H1 (cell line): ENCODE data around the gene GPC3. TPM values are rescaled to one million over a fixed set of nuclear protein-coding genes. Genes with fewer than 3 reads are reported as not detected.
A peak's percentile ranks its signal among the peaks of the same experiment; 100 is the strongest.

Experiments
- CTCF ChIA-PET: fragments of 300-600 bp; sonication (Branson Sonifier 250); formaldehyde crosslinking; loops from one replicate; lab custom pipeline; 2021; ENCODE audit not compliant: partially characterized antibody; lab: Charles Lee
- POLR2A ChIA-PET: fragments of 300-600 bp; sonication (Branson Sonifier 250); formaldehyde crosslinking; loops from one replicate; lab custom pipeline; 2021; ENCODE audit warnings: inconsistent platforms; ENCODE audit not compliant: partially characterized antibody; lab: Charles Lee
- DNase-seq, 2 experiments: peaks; one replicate each; pipeline versions ENCODE4 v3.0.0 to v3.0.0-alpha.2; 2010 to 2022; ENCODE audit warnings: low spot score in 2 of 2, low read depth in 1 of 2, mixed read lengths in 1 of 2
- FAIRE-seq: peaks from 2 replicates; lab custom pipeline; 2011; peaks lifted over from hg19 to GRCh38; lab: Jason Lieb, UNC
- H2AFZ ChIP-seq: 2 replicates; pipeline ENCODE4 v1.8.1; 2012; ENCODE audit warnings: low read length, inconsistent platforms
- H2AK5ac ChIP-seq: 2 replicates; pipeline ENCODE4 v1.6.1; 2013; ENCODE audit warnings: low read depth, low read length
- H2BK120ac ChIP-seq: replicated peaks from 2 replicates; pipeline ENCODE3; 2013; ENCODE audit warnings: low read depth, low read length, inconsistent platforms
- H2BK12ac ChIP-seq: 2 replicates; pipeline ENCODE4 v1.6.1; 2013; ENCODE audit warnings: low read depth, low read length
- H2BK15ac ChIP-seq: 2 replicates; pipeline ENCODE4 v1.6.1; 2013; ENCODE audit warnings: low read length
- H2BK20ac ChIP-seq: 2 replicates; pipeline ENCODE4 v1.6.1; 2013; ENCODE audit warnings: low read length
- H2BK5ac ChIP-seq: 2 replicates; pipeline ENCODE4 v1.6.1; 2013; ENCODE audit warnings: low read depth, low read length
- H3K14ac ChIP-seq: 2 replicates; pipeline ENCODE4 v1.6.1; 2013; ENCODE audit warnings: inconsistent platforms; ENCODE audit not compliant: insufficient read length
- H3K18ac ChIP-seq: 2 replicates; pipeline ENCODE4 v1.6.1; 2013; ENCODE audit warnings: low read length; ENCODE audit errors: extremely low read depth
- H3K23ac ChIP-seq: 2 replicates; pipeline ENCODE4 v1.6.1; 2013; ENCODE audit warnings: inconsistent platforms; ENCODE audit not compliant: insufficient read length
- H3K23me2 ChIP-seq: 2 replicates; pipeline ENCODE4 v1.6.1; 2013; ENCODE audit warnings: low read depth, low read length
- H3K27ac ChIP-seq: 2 replicates; pipeline ENCODE4 v1.6.1; 2011; ENCODE audit warnings: low read depth, low read length, inconsistent platforms
- H3K27me3 ChIP-seq, 4 experiments: replicated peaks in 1 of 4; 1 replicate in 1 of 4; 2 replicates in 3 of 4; pipeline versions ENCODE4 v1.6.1 to v1.8.1; 2011 to 2013; ENCODE audit warnings: low read length in 3 of 4, mild to moderate bottlenecking in 3 of 4, inconsistent platforms in 2 of 4, mixed read lengths in 2 of 4, moderate library complexity in 1 of 4; ENCODE audit not compliant: control insufficient read depth in 3 of 4, insufficient read depth in 3 of 4; ENCODE audit errors: extremely low read depth in 1 of 4
- H3K36me3 ChIP-seq, 4 experiments: 2 replicates each; pipeline versions ENCODE4 v1.6.1 to v1.8.1; 2011 to 2013; ENCODE audit warnings: mild to moderate bottlenecking in 4 of 4, low read length in 3 of 4, moderate library complexity in 2 of 4, control low read depth in 1 of 4, inconsistent platforms in 1 of 4; ENCODE audit not compliant: insufficient read depth in 4 of 4, control insufficient read depth in 2 of 4
- H3K4ac ChIP-seq: replicated peaks from 2 replicates; pipeline ENCODE3; 2013; ENCODE audit warnings: low read length, low read depth, mixed read lengths, inconsistent platforms; ENCODE audit not compliant: insufficient read length
- H3K4me1 ChIP-seq, 4 experiments: replicated peaks in 1 of 4; 1 replicate in 1 of 4; 2 replicates in 3 of 4; pipeline versions ENCODE4 v1.6.1 to v1.8.1; 2011 to 2013; ENCODE audit warnings: low read length in 3 of 4, inconsistent platforms in 2 of 4, mixed read lengths in 1 of 4; ENCODE audit not compliant: insufficient read depth in 4 of 4, control insufficient read depth in 3 of 4
- H3K4me2 ChIP-seq, 2 experiments: 2 replicates each; pipeline versions ENCODE4 v1.6.1 to v1.8.1; 2011 to 2013; ENCODE audit warnings: low read depth in 2 of 2, low read length in 2 of 2, control low read depth in 1 of 2, inconsistent platforms in 1 of 2, mild to moderate bottlenecking in 1 of 2; ENCODE audit not compliant: insufficient read depth in 1 of 2
- H3K4me3 ChIP-seq, 4 experiments: fragments of 200-600, 300-600 bp in 1 of 4; sonication (generic), shearing (Covaris generic), sonication (Bioruptor Twin) in 1 of 4; 2 replicates each; pipeline versions ENCODE4 v1.5.1 to v1.8.1; 2011 to 2016; ENCODE audit warnings: low read length in 4 of 4, low read depth in 3 of 4, control low read depth in 2 of 4, inconsistent platforms in 2 of 4, mild to moderate bottlenecking in 2 of 4, mixed read lengths in 1 of 4, moderate library complexity in 1 of 4; ENCODE audit not compliant: insufficient read depth in 2 of 4; ENCODE audit errors: extremely low read depth in 1 of 4
- H3K56ac ChIP-seq: replicated peaks from 2 replicates; pipeline ENCODE3; 2013; ENCODE audit warnings: low read depth, mild to moderate bottlenecking, mixed read lengths, low read length, inconsistent platforms; ENCODE audit not compliant: insufficient read length
- H3K79me1 ChIP-seq: 2 replicates; pipeline ENCODE4 v1.6.1; 2013; ENCODE audit warnings: low read depth, low read length, control low read depth
- H3K79me2 ChIP-seq, 2 experiments: 2 replicates each; pipeline versions ENCODE4 v1.6.1 to v1.8.1; 2012 to 2013; ENCODE audit warnings: low read length in 2 of 2, mild to moderate bottlenecking in 2 of 2, inconsistent platforms in 1 of 2; ENCODE audit not compliant: insufficient read depth in 2 of 2, control insufficient read depth in 1 of 2
- H3K9ac ChIP-seq, 4 experiments: replicated peaks in 1 of 4; 1 replicate in 1 of 4; 2 replicates in 3 of 4; pipeline versions ENCODE4 v1.6.1 to v1.8.1; 2011 to 2013; ENCODE audit warnings: low read depth in 3 of 4, low read length in 3 of 4, control low read depth in 2 of 4, mild to moderate bottlenecking in 2 of 4, moderate library complexity in 2 of 4, inconsistent platforms in 1 of 4; ENCODE audit errors: extremely low read depth in 1 of 4
- H3K9me3 ChIP-seq, 2 experiments: 2 replicates each; pipeline versions ENCODE4 v1.6.1 to v1.8.1; 2012 to 2013; ENCODE audit warnings: mild to moderate bottlenecking in 2 of 2, moderate library complexity in 2 of 2, control low read depth in 1 of 2, inconsistent platforms in 1 of 2, low read depth in 1 of 2, low read length in 1 of 2, mixed read lengths in 1 of 2; ENCODE audit not compliant: insufficient read depth in 2 of 2
- H4K20me1 ChIP-seq, 2 experiments: replicated peaks in 1 of 2; 2 replicates each; pipeline versions ENCODE3 to v1.8.1; 2011 to 2013; ENCODE audit warnings: inconsistent platforms in 2 of 2, low read length in 2 of 2, mild to moderate bottlenecking in 1 of 2; ENCODE audit not compliant: insufficient read depth in 2 of 2, control insufficient read depth in 1 of 2
- H4K5ac ChIP-seq: 2 replicates; pipeline ENCODE4 v1.6.1; 2013; ENCODE audit warnings: low read length, low read depth, mixed read lengths, inconsistent platforms; ENCODE audit not compliant: insufficient read length
- H4K8ac ChIP-seq: 2 replicates; pipeline ENCODE4 v1.8.0; 2013; ENCODE audit warnings: mild to moderate bottlenecking, moderate library complexity, low read length, inconsistent platforms; ENCODE audit not compliant: insufficient read depth; ENCODE audit errors: extremely low read depth
- H4K91ac ChIP-seq: replicated peaks from 2 replicates; pipeline ENCODE3; 2013; ENCODE audit warnings: low read length, mixed read lengths, inconsistent platforms; ENCODE audit not compliant: insufficient read length
- CTCF ChIP-seq, 3 experiments: IDR thresholded peaks; 1 replicate in 2 of 3; 2 replicates in 1 of 3; pipeline versions ENCODE4 v1.5.1 to v1.6.1; 2011; ENCODE audit warnings: low read length in 3 of 3, mild to moderate bottlenecking in 3 of 3, inconsistent platforms in 2 of 3, low read depth in 1 of 3, moderate library complexity in 1 of 3; ENCODE audit not compliant: insufficient read depth in 1 of 3; ENCODE audit errors: control extremely low read depth in 1 of 3
- NANOG ChIP-seq: IDR thresholded peaks from 2 replicates; pipeline ENCODE4 v1.6.1; 2011; ENCODE audit warnings: low read length, low read depth, mild to moderate bottlenecking, inconsistent platforms; ENCODE audit not compliant: insufficient read depth, poor library complexity, severe bottlenecking
- RAD21 ChIP-seq, 2 experiments: IDR thresholded peaks in 1 of 2; conservative IDR thresholded peaks in 1 of 2; 2 replicates each; pipeline ENCODE4 v1.6.1; 2011; ENCODE audit warnings: low read depth in 2 of 2, low read length in 2 of 2, improper control_type of control experiment in 1 of 2, inconsistent platforms in 1 of 2, mild to moderate bottlenecking in 1 of 2, moderate library complexity in 1 of 2
- polyA plus RNA-seq, 7 experiments: library from polyadenylated mRNA; depleted of rRNA in 3 of 7; stranded (reverse) in 5 of 7; unstranded in 2 of 7; fragments of >200 nt in 5 of 7; fragments of 200-250 nt in 2 of 7; gene quantifications; 1 replicate in 5 of 7; 2 replicates in 1 of 7; 4 replicates in 1 of 7; pipeline versions ENCODE4 v1.2.1 to v1.2.3, GENCODE V29; 2011 to 2013; ENCODE audit warnings: missing spikeins in 2 of 7, mixed read lengths in 2 of 7
- total RNA-seq: library from RNA; stranded (reverse); fragmentation: NEBNext Ultra II Directional; extraction: Animal tissue kit (Norgen Biotek cat#: 25700); gene quantifications from 2 replicates; pipeline ENCODE4 v1.2.1, GENCODE V29; 2021

The GPC3 gene
- total and polyA plus RNA-seq, 2 of the 8 experiments (the other 6 are each of a cell fraction or from before 2014, with no cell fraction given): 64.8 to 71.9 TPM

- Histone ChIP-seq H3K56ac (no peak overlapping the region), H2BK12ac (no peak overlapping the region), H3K36me3 (no peaks in the 10 kb centered on the region), H2AFZ (no peak overlapping the region), H4K20me1 (no peaks in the 10 kb centered on the region), H4K91ac (no peak overlapping the region), H2BK20ac (no peak overlapping the region), H3K23me2 (no peaks in the 10 kb centered on the region), H2BK120ac (no peak overlapping the region), H4K8ac (no peak overlapping the region), H3K23ac (no peak overlapping the region), H3K27ac (no peak overlapping the region), H3K9me3 (no peaks in the 10 kb centered on the region), H3K79me2 (no peaks in the 10 kb centered on the region), H3K4me3 (no peak overlapping the region), H3K9ac (no peak overlapping the region), H2BK5ac (no peak overlapping the region), H2BK15ac (no peak overlapping the region), H3K4ac (no peak overlapping the region), H3K14ac (no peak overlapping the region), H3K4me2 (no peak overlapping the region), H3K18ac (no peak overlapping the region), H4K5ac (no peak overlapping the region), H2AK5ac (no peak overlapping the region), H3K27me3 (no peaks in the 10 kb centered on the region), H3K4me1 (no peaks in the 10 kb centered on the region), H3K79me1 (no peaks in the 10 kb centered on the region)
- DNase-seq (no peak), FAIRE-seq (peak; percentile 13)
- CTCF ChIA-PET: interaction anchor here (1.0 to 1.3 kb wide), 3 partner anchors 9 to 172 kb away, joined by 3 read pairs; no protein-coding TSS in a partner anchor
- POLR2A ChIA-PET: no interaction called here
- peak in 1 of 3 experiments; percentile 12; a peak in 1 of 4 replicates for TF ChIP-seq CTCF (IDR thresholded peaks at IDR 0.05; ENCODE audit: control extremely low read depth in 1 of 3, insufficient read depth in 1 of 3, low read depth in 1 of 3, low read length in 3 of 3)
- TF ChIP-seq NANOG: no peak
- peak; percentile 22 to 33; a peak in 3 of 4 replicates for TF ChIP-seq RAD21 (IDR thresholded peaks at IDR 0.05 in 1 of 2, conservative IDR thresholded peaks at IDR 0.05 in 1 of 2; ENCODE audit: low read depth in 2 of 2, low read length in 2 of 2)
These were observed 240.0 kb downstream of the GPC3 start for GRCh38 chrX:133745349-133745748.
